Kidney (tissue), 14 donors: ENCODE measurements around the gene TSC22D1. TPM values are rescaled to one million over a fixed set of nuclear protein-coding genes. Genes with fewer than 3 reads are reported as not detected.

Experiments
- DNase-seq, 5 donors: peaks; one replicate each; pipeline ENCODE4 v3.0.0-alpha.2; 2013 to 2020
- FAIRE-seq: peaks from 2 replicates; lab custom pipeline; 2012; peaks lifted over from hg19 to GRCh38; lab: Jason Lieb, UNC
- H3K27ac ChIP-seq, 2 donors: one replicate each; pipeline ENCODE4 v1.7.0; 2013; ENCODE audit warnings: low read depth in 2 of 2, low read length in 2 of 2, inconsistent platforms in 1 of 2
- H3K27me3 ChIP-seq: one replicate; pipeline ENCODE4 v1.7.1; 2013; ENCODE audit warnings: low read length, inconsistent platforms; ENCODE audit not compliant: control insufficient read depth, insufficient read depth
- H3K36me3 ChIP-seq, 3 donors: one replicate each; pipeline versions ENCODE4 v1.7.0 to v1.7.1; 2013; ENCODE audit warnings: low read length in 3 of 3, control low read depth in 1 of 3, inconsistent platforms in 1 of 3; ENCODE audit not compliant: insufficient read depth in 3 of 3, control insufficient read depth in 2 of 3
- H3K4me1 ChIP-seq, 3 donors: one replicate each; pipeline versions ENCODE4 v1.7.0 to v1.7.1; 2013; ENCODE audit warnings: low read length in 3 of 3, inconsistent platforms in 1 of 3, low read depth in 1 of 3; ENCODE audit not compliant: control insufficient read depth in 2 of 3, insufficient read depth in 2 of 3
- H3K4me3 ChIP-seq, 3 donors: one replicate each; pipeline versions ENCODE4 v1.7.0 to v1.8.1; 2013; ENCODE audit warnings: low read length in 3 of 3, control low read depth in 1 of 3, inconsistent platforms in 1 of 3
- H3K9ac ChIP-seq, 3 donors: one replicate each; pipeline versions ENCODE4 v1.7.0 to v1.7.1; 2013; ENCODE audit warnings: low read length in 3 of 3, control low read depth in 1 of 3, inconsistent platforms in 1 of 3
- H3K9me3 ChIP-seq, 3 donors: one replicate each; pipeline versions ENCODE4 v1.7.0 to v1.7.1; 2013; ENCODE audit warnings: low read length in 3 of 3, control low read depth in 1 of 3, inconsistent platforms in 1 of 3; ENCODE audit not compliant: control insufficient read depth in 2 of 3, insufficient read depth in 1 of 3
- CTCF ChIP-seq: IDR thresholded peaks from 3 replicates; pipeline ENCODE4 v1.5.1; 2012; ENCODE audit warnings: mild to moderate bottlenecking, moderate library complexity, borderline replicate concordance; ENCODE audit not compliant: insufficient read depth; ENCODE audit errors: extremely low read depth
- intact Hi-C: fragments of 100-400 bp; cut with DNase I; formaldehyde crosslinking; loops from one replicate; pipeline ENCODE4 v1.11.1; 2022
- polyA plus RNA-seq: library from polyadenylated mRNA; stranded (reverse); fragments of 350-450 nt; fragmentation: Illumina TruSeq; extraction: RNeasy Lipid Tissue Mini Kit (QIAGEN cat#74804); gene quantifications from one replicate; pipeline ENCODE4 v1.2.3, GENCODE V29; 2014; ENCODE audit warnings: low read depth, low replicate concordance; ENCODE audit not compliant: insufficient read depth
- total RNA-seq: library from RNA; stranded (reverse); fragmentation: NEBNext Ultra II Directional; extraction: Animal tissue kit (Norgen Biotek cat#: 25700); gene quantifications from one replicate; pipeline ENCODE4 v1.2.1, GENCODE V29; 2021
- donor health status: control.
- donor health status: control.
- donor health status: control.
- donor health status: control.
- donor health status: control.
- donor health status: DM: yes; HTN: yes; CAD: no.
- donor health status: Normal renal cell carcinoma (clear cell type).

TSC22D1 gene
- total and polyA plus RNA-seq, 2 donors from 2014 or later, result 163 to 349 TPM

GRCh38 chr13:44398606-44399005, 177.5 kb downstream of the TSC22D1 start:
- Histone ChIP-seq H3K4me3 (no peak overlapping the region), H3K9me3 (no peaks in the 10 kb centered on the region), H3K4me1 (peaks cover 3 to 7% (median 4%) of the 10 kb centered on the region in 3 donors), H3K36me3 (no peaks in the 10 kb centered on the region), H3K9ac (no peak overlapping the region), H3K27ac (no peak overlapping the region), H3K27me3 (no peaks in the 10 kb centered on the region)
- TF ChIP-seq CTCF, result no peak
- no peak for DNase-seq
- intact Hi-C loops, result no loop called here
- FAIRE-seq, result no peak

GRCh38 chr13:44397766-44398223, 178.3 kb downstream of the TSC22D1 start:
- intact Hi-C loops, result no loop called here
- Histone ChIP-seq H3K4me3 (no peak overlapping the region), H3K9me3 (no peaks in the 10 kb centered on the region), H3K27ac (no peak overlapping the region), H3K27me3 (no peaks in the 10 kb centered on the region), H3K4me1 (peaks cover 7 to 10% (median 8%) of the 10 kb centered on the region in 3 donors), H3K9ac (no peak overlapping the region), H3K36me3 (no peaks in the 10 kb centered on the region)
- DNase-seq (no peak), FAIRE-seq (no peak)
- no peak for TF ChIP-seq CTCF

- FAIRE-seq, result no peak
- H3K4me1 ChIP-seq, result peaks cover 7 to 10% (median 9%) of the 10 kb centered on the region in 3 donors
- H3K4me3 ChIP-seq, result peak overlapping the region in 1 of 3 donors; percentile 19
- TF ChIP-seq CTCF, result no peak
- intact Hi-C loops, result no loop called here
- H3K27me3 ChIP-seq, result no peaks in the 10 kb centered on the region
- peak overlapping the region in 1 of 2 donors; percentile 36 for H3K27ac ChIP-seq
- no peaks in the 10 kb centered on the region for H3K36me3 ChIP-seq
- H3K9ac ChIP-seq, result peak overlapping the region in 1 of 3 donors; percentile 6
- DNase-seq, result peak; percentile 76 to 87 (median 78)
- H3K9me3 ChIP-seq, result no peaks in the 10 kb centered on the region
Observed at GRCh38 chr13:44396701-44397580, 179.2 kb downstream of the TSC22D1 start.
